ENCODE results near the gene FAM76B.

- TF ChIP-seq, protein P1, sequence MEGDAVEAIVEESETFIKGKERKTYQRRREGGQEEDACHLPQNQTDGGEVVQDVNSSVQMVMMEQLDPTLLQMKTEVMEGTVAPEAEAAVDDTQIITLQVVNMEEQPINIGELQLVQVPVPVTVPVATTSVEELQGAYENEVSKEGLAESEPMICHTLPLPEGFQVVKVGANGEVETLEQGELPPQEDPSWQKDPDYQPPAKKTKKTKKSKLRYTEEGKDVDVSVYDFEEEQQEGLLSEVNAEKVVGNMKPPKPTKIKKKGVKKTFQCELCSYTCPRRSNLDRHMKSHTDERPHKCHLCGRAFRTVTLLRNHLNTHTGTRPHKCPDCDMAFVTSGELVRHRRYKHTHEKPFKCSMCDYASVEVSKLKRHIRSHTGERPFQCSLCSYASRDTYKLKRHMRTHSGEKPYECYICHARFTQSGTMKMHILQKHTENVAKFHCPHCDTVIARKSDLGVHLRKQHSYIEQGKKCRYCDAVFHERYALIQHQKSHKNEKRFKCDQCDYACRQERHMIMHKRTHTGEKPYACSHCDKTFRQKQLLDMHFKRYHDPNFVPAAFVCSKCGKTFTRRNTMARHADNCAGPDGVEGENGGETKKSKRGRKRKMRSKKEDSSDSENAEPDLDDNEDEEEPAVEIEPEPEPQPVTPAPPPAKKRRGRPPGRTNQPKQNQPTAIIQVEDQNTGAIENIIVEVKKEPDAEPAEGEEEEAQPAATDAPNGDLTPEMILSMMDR (IDR thresholded peaks at IDR 0.05 in 4 of 5, conservative IDR thresholded peaks at IDR 0.05 in 1 of 5), result no peak
- no peak for TF ChIP-seq POLR2A (IDR thresholded peaks at IDR 0.05)
Measured at GRCh38 chr11:95793116-95793515, 3.5 kb upstream of the FAM76B start.

Data from gastrocnemius medialis (tissue), 4 donors.